Loucy (cell line): ENCODE data around the gene PTRHD1.
"Not testable (repeated sequence)": the region's sequence is repeated elsewhere in the genome, so short reads cannot be mapped to it uniquely, and the experiment has no call there.

Experiments
- CTCF ChIP-seq: fragments of 200-600 bp; sonication (generic); conservative IDR thresholded peaks from 2 replicates; pipeline ENCODE4 v1.5.1; 2014; ENCODE audit warnings: mild to moderate bottlenecking, antibody characterized with exemption, low read length
- EZH2phosphoT487 ChIP-seq: fragments of 200-600 bp; IDR thresholded peaks from 2 replicates; pipeline ENCODE4 v1.6.1; 2018; ENCODE audit warnings: antibody characterized with exemption, mild to moderate bottlenecking, moderate library complexity, borderline replicate concordance

- not testable (repeated sequence) for TF ChIP-seq CTCF, EZH2phosphoT487
These were observed 42.2 kb upstream of the PTRHD1 start for GRCh38 chr2:24835411-24835810.
